ENCODE data around the gene TMEM207. TPM values are rescaled to one million over a fixed set of nuclear protein-coding genes. Genes with fewer than 3 reads are reported as not detected.

Gene TMEM207
- total RNA-seq, 1 experiment from 2014 or later: not detected

GRCh38 chr3:190444576-190445145, 5.0 kb downstream of the TMEM207 start:
- Histone ChIP-seq H4K20me1 (ENCODE audit: control insufficient read depth, insufficient read depth, insufficient read length) (no peaks in the 10 kb centered on the region), H4K8ac (replicated peaks; ENCODE audit: insufficient read length, low read depth, low read length) (no peak overlapping the region), H2AK5ac (ENCODE audit: insufficient read length, low read length) (no peak overlapping the region), H3K27ac (ENCODE audit: insufficient read length, low read depth, low read length) (no peak overlapping the region), H3K14ac (ENCODE audit: insufficient read depth, low read length) (no peak overlapping the region), H3K56ac (ENCODE audit: insufficient read length, low read depth, low read length) (no peak overlapping the region), H3T11ph (ENCODE audit: low read length) (no peak overlapping the region), H3K9ac (ENCODE audit: extremely low read depth, insufficient read length, low read length) (no peak overlapping the region), H4K5ac (ENCODE audit: insufficient read length, low read depth, low read length) (no peak overlapping the region), H3K9me3 (ENCODE audit: control insufficient read depth, low read depth, low read length) (no peaks in the 10 kb centered on the region), H3K4ac (ENCODE audit: low read depth, low read length) (no peak overlapping the region), H3K23me2 (ENCODE audit: insufficient read length, low read depth, low read length, poor library complexity, severe bottlenecking) (no peaks in the 10 kb centered on the region), H2BK5ac (ENCODE audit: insufficient read length, low read length) (no peak overlapping the region), H2BK120ac (ENCODE audit: low read depth, low read length, poor library complexity, severe bottlenecking) (no peak overlapping the region), H3K27me3 (ENCODE audit: insufficient read depth, low read length) (no peaks in the 10 kb centered on the region), H3K79me1 (ENCODE audit: insufficient read depth, low read depth, low read length, poor library complexity, severe bottlenecking) (no peaks in the 10 kb centered on the region), H3K4me2 (ENCODE audit: insufficient read depth, insufficient read length, low read length) (no peak overlapping the region), H3K4me1 (ENCODE audit: insufficient read depth, low read length) (no peaks in the 10 kb centered on the region), H2AFZ (ENCODE audit: low read length) (no peak overlapping the region), H4K91ac (ENCODE audit: insufficient read length, low read depth, low read length) (no peak overlapping the region), H2BK12ac (ENCODE audit: insufficient read length, low read depth, low read length) (no peak overlapping the region), H2BK15ac (ENCODE audit: low read depth, low read length) (no peak overlapping the region), H3K18ac (ENCODE audit: insufficient read length, low read depth, low read length) (no peak overlapping the region), H3K23ac (ENCODE audit: insufficient read length, low read depth, low read length) (no peak overlapping the region), H2BK20ac (ENCODE audit: low read depth, low read length, poor library complexity, severe bottlenecking) (no peak overlapping the region), H3K79me2 (ENCODE audit: insufficient read depth, low read length) (no peaks in the 10 kb centered on the region)
- no peak overlapping the region for H3K4me3 Mint-ChIP-seq
- TF ChIP-seq CTCF (conservative IDR thresholded peaks at IDR 0.05): no peak
- no peaks in the 10 kb centered on the region for H3K27me3 Mint-ChIP-seq (ENCODE audit: low read depth)
- H3K4me1 Mint-ChIP-seq: no peaks in the 10 kb centered on the region
- no peaks in the 10 kb centered on the region for H3K9me3 Mint-ChIP-seq
- H3K27ac Mint-ChIP-seq: no peak overlapping the region
- DNase-seq: no peak
- no CpG with 5 or more reads among the region's 3 CpGs for WGBS (ENCODE audit: extremely low coverage, insufficient read length, low lambda C conversion rate)
- H3K36me3 Mint-ChIP-seq (ENCODE audit: insufficient read depth in 1 of 3, low read depth in 3 of 3): no peaks in the 10 kb centered on the region
